Measurements from ENCODE around the gene LRTM2.

- no peak for TF ChIP-seq CTCF (conservative IDR thresholded peaks at IDR 0.05 in 1 of 2, IDR thresholded peaks at IDR 0.05 in 1 of 2; ENCODE audit: low read depth in 1 of 2, low read length in 2 of 2)
- TF ChIP-seq EZH2 (IDR thresholded peaks at IDR 0.05; ENCODE audit: low read length, missing control alignments), result no peak
Measured at GRCh38 chr12:1847411-1847810, 27.0 kb downstream of the LRTM2 start.

All from fibroblast of lung (primary cell).